Uterus (tissue), 4 donors: ENCODE data around the gene NHLRC4. TPM values are rescaled to one million over a fixed set of nuclear protein-coding genes. Genes with fewer than 3 reads are reported as not detected.

Source experiments
- DNase-seq, 2 donors: peaks; one replicate each; pipeline ENCODE4 v3.0.0-alpha.2; 2019 to 2020
- H3K27ac ChIP-seq, 2 donors: fragments of 200-600 bp; sonication (generic); 1 replicate in 1 of 2; 2 replicates in 1 of 2; pipeline ENCODE4 v1.5.1; 2016 to 2018
- H3K27me3 ChIP-seq, 2 donors: fragments of 200-600 bp; sonication (generic); one replicate each; pipeline ENCODE4 v1.5.1; 2018 to 2019; ENCODE audit warnings: control low read depth in 1 of 2
- H3K36me3 ChIP-seq, 2 donors: fragments of 200-600 bp; sonication (generic); one replicate each; pipeline ENCODE4 v1.5.1; 2019; ENCODE audit warnings: control low read depth in 1 of 2
- H3K4me1 ChIP-seq, 2 donors: fragments of 200-600 bp; sonication (generic); one replicate each; pipeline ENCODE4 v1.5.1; 2018 to 2019; ENCODE audit warnings: control low read depth in 1 of 2
- H3K4me3 ChIP-seq, 2 donors: fragments of 200-600 bp; sonication (generic); 1 replicate in 1 of 2; 2 replicates in 1 of 2; pipeline ENCODE4 v1.5.1; 2018 to 2019; ENCODE audit warnings: mild to moderate bottlenecking in 1 of 2
- H3K9me3 ChIP-seq, 2 donors: fragments of 200-600 bp; sonication (generic); one replicate each; pipeline ENCODE4 v1.5.1; 2019; ENCODE audit warnings: control low read depth in 1 of 2
- CTCF ChIP-seq, 4 experiments: fragments of 200-600 bp in 2 of 4; fragments of 450-650 bp in 2 of 4; sonication (generic) in 2 of 4; IDR thresholded peaks; one replicate each; pipeline ENCODE4 v1.5.1; 2016 to 2019; ENCODE audit warnings: antibody characterized with exemption in 4 of 4, mild to moderate bottlenecking in 2 of 4, moderate library complexity in 1 of 4
- POLR2A ChIP-seq, 2 donors: fragments of 450-650 bp; IDR thresholded peaks; one replicate each; pipeline ENCODE4 v1.6.1; 2016; ENCODE audit warnings: antibody characterized with exemption in 2 of 2, mild to moderate bottlenecking in 1 of 2, moderate library complexity in 1 of 2
- intact Hi-C: fragments of 100-400 bp; cut with DNase I; formaldehyde crosslinking; loops from one replicate; pipeline ENCODE4 v1.15.1; 2023; ENCODE audit warnings: low total_unique reads
- total RNA-seq, 4 donors: library from RNA; depleted of rRNA in 3 of 4; stranded (reverse); fragments of >200 nt in 3 of 4; gene quantifications; one replicate each; pipeline versions ENCODE4 v1.1.0 to v1.2.4, GENCODE V29; 2014 to 2023
- donor health status: DM: yes; HTN: yes; CAD: no.

The NHLRC4 gene
- total RNA-seq, 4 donors from 2014 or later: 1.2 to 7.5 (median 1.5) TPM

DNA sequence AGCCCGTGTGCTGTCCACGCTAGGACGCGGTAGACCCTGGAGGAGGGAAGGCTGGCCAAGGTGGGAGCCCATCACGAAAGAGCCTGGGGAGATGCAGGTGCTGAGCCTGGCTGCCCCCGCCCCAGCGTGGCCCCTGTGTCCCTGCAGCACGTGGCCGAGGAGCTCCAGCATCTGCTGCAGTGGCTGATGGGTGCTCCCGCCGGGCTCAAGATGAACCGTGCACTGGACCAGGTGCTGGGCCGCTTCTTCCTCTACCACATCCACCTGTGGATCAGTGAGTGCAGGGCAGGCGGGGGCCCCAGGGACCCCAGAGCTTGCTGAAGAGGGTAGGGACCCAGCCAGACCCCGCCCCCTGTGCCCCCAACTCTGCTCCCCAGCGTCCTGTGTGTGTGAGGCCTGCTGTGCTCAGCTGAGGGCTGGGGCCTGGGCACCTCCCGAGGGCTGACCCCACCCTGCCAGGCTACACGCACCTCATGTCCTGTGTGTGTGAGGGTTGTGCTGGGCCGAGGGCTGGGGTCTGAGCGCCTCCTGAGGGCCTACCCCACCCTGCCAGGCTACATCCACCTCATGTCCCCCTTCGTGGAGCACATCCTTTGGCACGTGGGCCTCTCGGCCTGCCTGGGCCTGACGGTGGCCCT is 11.5 kb downstream of the NHLRC4 start:
- Histone ChIP-seq H3K4me1 (no peaks in the 10 kb centered on the region), H3K4me3 (no peak overlapping the region), H3K27ac (no peak overlapping the region), H3K27me3 (no peaks in the 10 kb centered on the region), H3K36me3 (no peaks in the 10 kb centered on the region), H3K9me3 (no peaks in the 10 kb centered on the region)
- no peak for DNase-seq
- TF ChIP-seq POLR2A (IDR thresholded peaks at IDR 0.05) (no peak), CTCF (IDR thresholded peaks at IDR 0.05) (no peak)
- intact Hi-C loops: loop anchor here (10.0 kb wide), 1 partner anchor 86 kb away; the partner anchor contains the start of gene RHOT2

GRCh38 chr16:578870-579405 is 12.1 kb downstream of the NHLRC4 start:
- intact Hi-C loops: loop anchor here (10.0 kb wide), 1 partner anchor 86 kb away; the partner anchor contains the start of gene RHOT2
- TF ChIP-seq POLR2A (IDR thresholded peaks at IDR 0.05): no peak
- TF ChIP-seq CTCF (IDR thresholded peaks at IDR 0.05): peak; percentile 49 to 81 (median 74)
- DNase-seq: peak in 1 of 2 donors; percentile 64
- Histone ChIP-seq H3K36me3 (no peaks in the 10 kb centered on the region), H3K27ac (no peak overlapping the region), H3K9me3 (no peaks in the 10 kb centered on the region), H3K4me1 (no peaks in the 10 kb centered on the region), H3K4me3 (no peak overlapping the region), H3K27me3 (no peaks in the 10 kb centered on the region)

GRCh38 chr16:580141-580945 is 13.5 kb downstream of the NHLRC4 start:
- DNase-seq: no peak
- Histone ChIP-seq H3K4me3 (no peak overlapping the region), H3K9me3 (no peaks in the 10 kb centered on the region), H3K27ac (no peak overlapping the region), H3K4me1 (no peaks in the 10 kb centered on the region), H3K36me3 (no peaks in the 10 kb centered on the region), H3K27me3 (no peaks in the 10 kb centered on the region)
- TF ChIP-seq CTCF (IDR thresholded peaks at IDR 0.05) (no peak), POLR2A (IDR thresholded peaks at IDR 0.05) (no peak)
- intact Hi-C loops: no loop called here

GRCh38 chr16:580946-581498 is 14.2 kb downstream of the NHLRC4 start:
- Histone ChIP-seq H3K27ac (no peak overlapping the region), H3K4me1 (no peaks in the 10 kb centered on the region), H3K36me3 (no peaks in the 10 kb centered on the region), H3K4me3 (no peak overlapping the region), H3K27me3 (no peaks in the 10 kb centered on the region), H3K9me3 (no peaks in the 10 kb centered on the region)
- TF ChIP-seq POLR2A (IDR thresholded peaks at IDR 0.05) (no peak), CTCF (IDR thresholded peaks at IDR 0.05) (no peak)
- no peak for DNase-seq
- intact Hi-C loops: no loop called here
